ENCODE data around the gene FNDC10.
"Not testable (repeated sequence)": the region's sequence is repeated elsewhere in the genome, so short reads cannot be mapped to it uniquely, and the experiment has no call there.

Gene FNDC10

GRCh38 chr1:1598051-1598719, 1.8 kb downstream of the FNDC10 start:
- DNase-seq: no peak

DNA sequence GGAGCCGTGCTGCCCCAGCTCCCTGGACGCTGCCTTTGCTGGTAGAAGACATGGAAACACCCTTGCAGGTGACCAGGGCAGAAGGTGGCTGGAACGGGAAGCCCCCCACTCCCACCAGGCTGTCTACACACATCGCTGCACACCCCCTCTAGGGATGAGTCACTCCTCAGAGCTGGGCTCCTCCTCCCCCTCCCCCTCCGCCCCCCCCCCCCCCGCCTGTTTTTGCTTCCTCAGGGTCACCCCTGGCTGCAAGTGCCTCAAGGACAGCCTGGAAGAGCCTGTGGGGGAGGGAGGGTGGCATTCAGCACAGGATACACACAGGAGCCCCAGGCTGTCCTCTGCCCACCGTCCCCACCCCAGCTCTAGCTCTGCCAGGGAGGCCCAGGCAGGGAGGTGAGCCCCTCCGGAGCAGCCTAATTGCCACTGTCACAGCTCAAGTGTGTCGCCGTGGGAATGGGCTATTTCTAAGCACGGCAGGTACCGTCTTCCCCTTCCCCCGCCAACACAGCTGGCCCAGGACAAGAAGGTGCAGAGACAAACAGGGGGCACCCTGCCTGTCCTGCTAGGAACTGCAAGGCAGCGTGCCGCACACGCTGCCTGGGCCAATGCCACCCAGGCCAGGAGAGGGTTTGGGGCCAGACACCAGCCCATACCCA, 2.5 kb downstream of the FNDC10 start:
- no peak for DNase-seq

DNA sequence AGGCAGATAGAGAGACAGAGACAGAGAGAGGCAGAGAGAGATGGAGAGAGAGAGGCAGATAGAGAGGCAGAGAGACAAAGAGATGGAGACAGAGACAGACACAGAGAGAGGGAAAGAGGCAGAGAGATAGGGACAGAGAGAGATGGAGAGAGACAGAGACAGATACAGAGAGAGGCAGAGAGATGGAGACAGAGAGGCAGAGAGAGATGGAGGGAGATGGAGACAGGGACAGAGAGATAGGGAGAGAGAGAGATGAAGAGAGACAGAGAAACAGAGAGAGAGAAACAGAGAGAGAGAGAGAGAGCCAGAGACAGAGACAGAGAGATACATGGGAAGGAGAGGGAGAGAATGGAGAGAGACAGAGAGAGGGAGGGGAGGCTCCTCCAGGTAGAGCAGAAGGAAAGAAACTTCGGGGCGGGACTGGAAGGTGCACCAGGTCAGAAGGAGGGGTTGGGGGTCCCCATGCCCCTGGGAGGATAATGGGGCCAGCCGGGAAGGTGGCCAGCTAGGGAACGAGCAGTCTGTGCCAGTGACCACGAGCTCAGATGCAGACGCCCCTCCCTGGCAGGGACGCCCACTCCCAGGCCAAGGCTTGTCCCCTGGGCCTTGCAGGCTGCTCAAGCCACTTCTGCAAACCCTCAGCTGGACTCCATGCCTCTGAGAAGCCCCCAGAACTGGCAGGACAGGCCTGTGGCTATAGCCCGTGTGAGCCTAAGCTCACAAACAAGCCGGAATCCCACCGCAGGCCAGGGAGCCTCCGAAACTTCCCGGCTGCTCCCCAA, 3.3 kb downstream of the FNDC10 start:
- no peak for DNase-seq

DNA sequence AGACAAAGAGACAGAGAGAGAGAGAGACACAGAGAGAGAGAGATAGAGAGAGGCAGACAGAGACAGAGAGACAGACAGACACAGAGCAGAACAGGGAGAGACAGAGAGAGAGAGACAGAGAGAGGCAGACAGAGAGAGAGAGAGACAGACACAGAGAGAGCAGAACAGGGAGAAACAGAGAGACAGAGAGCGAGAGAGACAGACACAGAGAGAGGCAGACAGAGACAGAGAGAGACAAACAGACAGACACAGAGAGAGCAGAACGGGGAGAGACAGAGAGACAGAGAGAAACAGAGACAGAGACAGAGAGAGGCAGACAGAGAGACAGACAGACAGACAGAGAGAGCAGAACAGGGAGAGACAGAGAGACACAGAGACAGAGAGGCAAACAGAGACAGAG, 4.6 kb downstream of the FNDC10 start:
- DNase-seq: not testable (repeated sequence)

GRCh38 chr1:1594602-1595260, 5.2 kb downstream of the FNDC10 start:
- DNase-seq: no peak

GRCh38 chr1:1593834-1594601, 5.9 kb downstream of the FNDC10 start:
- DNase-seq: no peak

- DNase-seq: no peak
Measured at GRCh38 chr1:1591452-1591851, 8.5 kb downstream of the FNDC10 start.

DNA sequence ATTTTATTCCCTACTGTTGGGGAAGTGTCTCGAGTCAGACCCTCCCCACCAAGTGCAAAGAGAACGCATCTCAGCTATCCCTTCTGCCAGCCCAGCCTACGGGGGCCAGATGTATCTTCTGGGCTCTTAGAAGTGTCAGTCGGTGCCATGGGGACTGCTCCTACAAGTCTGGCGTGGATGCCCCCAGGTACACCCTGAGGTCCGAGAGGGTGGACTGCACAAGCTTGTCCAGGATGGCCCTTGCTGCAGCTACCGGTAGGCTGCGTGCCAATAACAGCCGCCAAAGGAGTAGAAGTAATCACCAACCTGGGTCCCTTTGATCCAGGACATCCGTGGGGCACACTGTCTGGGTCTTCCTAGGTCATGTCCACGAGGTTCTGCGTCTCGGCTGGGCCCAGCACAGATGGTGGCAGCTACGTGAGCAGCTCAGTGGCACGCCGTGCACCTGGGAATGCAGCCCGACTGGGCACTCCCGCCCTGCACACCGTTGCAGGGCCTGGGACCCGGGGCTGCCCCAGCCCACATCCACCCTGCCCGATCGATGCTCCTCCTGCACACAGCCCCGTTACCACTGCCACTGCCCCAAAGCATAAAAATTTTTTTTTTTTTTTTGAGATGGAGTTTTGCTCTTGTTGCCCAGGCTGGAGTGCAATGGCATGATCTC, 16.5 kb downstream of the FNDC10 start:
- DNase-seq: no peak

DNA sequence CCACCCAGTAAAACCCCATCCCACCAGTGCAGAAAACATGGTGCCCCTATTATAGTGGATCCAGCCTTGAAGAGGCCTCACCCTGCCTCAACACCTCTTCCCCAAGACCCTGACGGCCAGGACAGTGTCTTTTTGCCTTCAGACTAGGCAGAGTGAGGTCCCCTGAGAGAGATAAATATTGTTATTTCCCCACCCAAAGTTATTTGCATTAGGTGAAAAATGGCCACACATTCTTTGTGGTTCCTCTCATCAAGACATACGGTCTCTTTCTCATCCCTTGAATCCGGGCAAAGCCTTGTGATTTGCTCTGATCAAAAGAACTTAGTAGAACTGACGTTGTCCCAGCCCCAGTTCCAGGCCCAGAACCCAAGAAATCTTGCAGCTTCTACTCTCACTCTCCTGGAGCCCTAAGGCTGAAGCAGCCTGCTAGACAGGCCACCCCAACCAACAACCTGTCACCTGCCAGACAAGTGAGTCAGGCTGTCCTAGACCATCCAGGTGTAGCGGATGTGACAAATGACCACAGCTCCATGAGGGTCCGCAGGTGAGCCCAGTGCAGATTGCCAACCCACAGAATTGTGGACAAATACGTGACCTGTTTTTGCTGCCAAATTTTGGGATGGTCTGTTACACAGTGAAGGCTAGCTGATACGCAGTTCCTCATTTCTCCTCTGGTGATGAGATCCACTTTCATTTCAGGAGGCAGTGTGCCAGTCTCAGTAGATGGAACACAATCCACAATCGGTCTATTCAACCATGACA, 17.2 kb downstream of the FNDC10 start:
- DNase-seq: no peak

- DNase-seq: no peak
Measured at GRCh38 chr1:1578371-1578940, 21.5 kb downstream of the FNDC10 start.

GRCh38 chr1:1577367-1578011, 22.4 kb downstream of the FNDC10 start:
- DNase-seq: no peak

DNA sequence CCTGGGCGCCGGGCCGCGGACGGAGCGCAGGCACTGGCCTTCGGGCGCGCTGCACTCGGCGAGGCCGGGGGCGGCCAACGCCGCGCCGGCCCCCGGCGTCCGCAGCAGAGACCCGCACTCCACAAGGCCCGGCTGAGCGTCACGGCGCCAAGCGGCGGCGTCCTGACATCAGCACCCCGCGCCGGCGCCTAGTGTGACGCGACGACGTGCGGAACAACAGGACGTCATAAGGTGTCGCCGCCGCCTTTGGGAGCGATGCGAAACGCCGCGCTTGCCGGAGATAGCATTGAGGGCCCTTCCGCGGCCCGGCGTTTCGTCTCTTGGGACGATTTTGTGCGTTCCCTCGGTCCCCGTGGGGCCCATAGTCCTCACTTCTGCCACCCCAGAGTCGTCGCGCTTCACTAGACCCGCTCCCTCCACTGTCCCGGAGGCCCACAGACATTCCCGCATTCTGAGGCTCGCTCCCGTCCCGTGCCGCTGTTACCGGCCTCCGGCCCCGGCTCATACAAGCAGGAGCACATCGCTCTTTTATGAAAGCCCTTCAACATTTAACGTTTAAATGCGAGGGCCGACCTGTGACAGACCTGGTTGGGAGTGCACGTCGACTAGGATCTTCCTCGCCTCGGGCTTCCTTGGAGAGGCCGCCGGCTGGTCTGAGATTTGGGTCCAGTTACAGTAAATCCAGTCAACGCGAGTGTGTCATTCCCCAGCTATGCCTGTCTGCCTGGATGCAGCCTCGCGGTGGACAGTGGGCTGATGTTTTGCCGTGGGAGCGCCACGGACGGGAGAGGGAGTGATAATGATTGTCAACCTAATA, 25.0 kb downstream of the FNDC10 start, which contains the start of gene SSU72:
SSU72 (minus strand) TSS at position 143 of the 817 bp plus-strand sequence. CDS start 306 bp downstream, outside the sequence.
- peak; percentile 77 for DNase-seq

GRCh38 chr1:1573843-1574720, 25.9 kb downstream of the FNDC10 start:
- peak; percentile 71 for DNase-seq

DNA sequence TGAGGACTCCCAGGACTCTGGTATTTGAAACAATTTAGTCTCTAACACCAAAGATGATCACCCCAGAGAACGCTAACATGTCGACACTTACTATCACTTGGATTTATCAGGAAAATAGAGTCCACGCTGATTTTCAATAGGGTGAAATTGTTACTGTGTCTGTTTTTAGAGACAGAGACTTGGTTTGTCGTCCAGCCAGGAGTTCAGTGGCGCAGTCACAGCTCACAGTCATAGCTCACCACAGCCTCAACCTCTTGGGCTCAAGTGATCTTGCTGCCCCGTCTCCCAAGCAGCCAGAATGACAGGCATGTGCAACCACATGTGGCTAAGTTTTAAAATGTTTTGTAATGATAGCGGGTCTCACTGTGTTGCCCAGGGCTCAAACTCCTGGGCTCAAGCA, 30.6 kb downstream of the FNDC10 start:
- no peak for DNase-seq

DNA sequence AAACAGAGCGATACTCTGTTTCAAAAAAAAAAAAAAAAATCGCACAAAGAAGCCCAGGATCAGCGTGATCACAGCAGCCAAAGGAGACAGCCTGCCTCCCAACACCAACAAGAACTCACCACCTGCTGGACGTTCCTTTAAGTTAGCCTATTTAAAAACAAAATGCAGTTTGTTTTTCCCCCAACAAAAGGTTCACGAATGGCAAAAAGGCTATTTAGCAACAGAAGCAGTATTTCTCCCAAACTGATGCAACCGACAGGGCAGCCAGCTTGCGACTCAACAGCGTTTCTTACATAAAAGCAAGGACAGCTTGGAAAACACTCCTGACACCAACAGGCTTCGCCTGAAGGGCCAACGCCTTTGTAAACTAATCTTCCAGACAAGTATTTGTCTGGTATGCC, 32.0 kb downstream of the FNDC10 start:
- DNase-seq: no peak

DNA sequence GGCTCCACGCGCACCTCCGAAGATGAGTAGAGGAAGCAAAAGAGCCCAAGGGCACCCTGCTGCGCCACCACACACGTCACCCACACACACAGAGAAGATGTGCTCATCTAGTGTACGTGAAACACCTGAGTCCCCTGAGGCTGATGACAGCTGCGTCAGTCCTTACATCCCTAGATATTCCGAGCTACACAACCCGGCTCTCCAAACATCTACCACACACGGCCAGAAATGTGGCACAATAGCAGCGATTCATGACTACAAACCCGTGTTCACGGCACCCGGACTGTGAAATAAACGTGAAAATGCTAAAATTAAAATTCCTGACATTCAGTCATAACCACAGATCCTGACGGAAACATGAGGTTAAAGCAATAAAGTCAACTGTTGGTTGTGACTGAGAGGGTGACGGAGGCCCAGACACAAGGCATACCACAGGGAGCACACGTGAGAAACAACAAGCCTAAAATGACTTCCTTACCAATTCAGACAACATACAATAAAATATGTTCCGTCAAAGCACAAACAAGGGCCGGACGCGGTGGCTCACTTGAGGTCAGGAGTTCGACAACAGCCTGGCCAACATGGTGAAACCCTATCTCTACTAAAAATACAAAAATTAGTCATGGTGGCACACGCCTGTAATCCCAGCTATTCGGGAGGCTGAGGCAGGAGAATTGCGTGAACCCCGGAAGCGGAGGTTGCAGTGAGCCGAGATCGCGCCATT, 32.6 kb downstream of the FNDC10 start:
- no peak for DNase-seq

DNA sequence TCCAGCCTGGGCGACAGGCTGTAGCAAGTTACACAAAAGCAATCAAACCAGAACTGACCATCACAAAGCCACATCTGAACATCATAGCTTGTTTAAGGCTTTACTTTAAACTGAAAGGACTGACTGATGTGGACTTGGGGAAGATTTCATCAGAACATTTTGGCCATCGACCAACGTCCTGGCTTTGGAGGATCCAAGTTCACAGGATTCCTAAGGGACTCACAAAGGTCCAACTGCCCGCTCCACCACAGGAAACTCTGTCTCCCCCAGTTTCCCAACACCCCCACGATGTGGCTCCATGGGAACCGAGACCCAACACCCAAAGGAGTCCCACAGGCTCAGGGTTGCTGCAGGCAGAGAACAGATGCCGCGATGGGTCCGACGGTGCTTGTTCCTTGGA, 34.6 kb downstream of the FNDC10 start:
- no peak for DNase-seq

DNA sequence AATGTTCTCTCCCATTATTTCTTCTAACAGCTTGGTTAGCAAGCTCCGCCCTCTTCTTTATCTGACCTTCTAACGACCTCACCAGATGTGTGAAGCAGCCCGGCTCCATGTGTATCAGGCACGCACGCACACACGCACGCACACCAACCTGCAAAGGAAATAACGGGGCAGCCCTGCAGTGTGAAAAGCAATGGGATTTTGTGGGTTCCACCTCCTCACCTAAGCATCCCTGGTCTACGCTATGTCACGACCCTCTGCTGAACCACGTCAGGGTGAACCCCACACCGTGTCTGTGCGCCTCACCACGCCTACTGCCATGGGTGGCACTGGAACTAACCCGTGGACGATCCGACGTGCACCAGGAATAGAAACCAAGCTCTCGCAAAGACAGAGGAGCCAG, 35.7 kb downstream of the FNDC10 start:
- no peak for DNase-seq

Data from NCI-H2227 treated with DMSO at 0.1 percent for 48 hours (cell line).